Right lobe of liver (tissue), 4 donors: ENCODE measurements around the gene NFIB.

Experiments
- POLR2A ChIP-seq: fragments of 450-650 bp; IDR thresholded peaks from one replicate; pipeline ENCODE4 v1.6.1; 2017; ENCODE audit warnings: antibody characterized with exemption, mild to moderate bottlenecking
- TF ChIP-seq, protein P1 (sequence below), 4 donors: fragments of 200-600 bp in 3 of 4; fragments of 450-650 bp in 1 of 4; IDR thresholded peaks; one replicate each; pipeline versions ENCODE4 v1.5.1 to v1.8.0; 2016 to 2022; ENCODE audit warnings: antibody characterized with exemption in 4 of 4, mild to moderate bottlenecking in 2 of 4
- donor health status: DM: no; HTN: no; CAD: no.
- donor health status: DM: no; HTN: no; CAD: no.
- donor health status: DM: no; HTN: yes; CAD: no.

DNA sequence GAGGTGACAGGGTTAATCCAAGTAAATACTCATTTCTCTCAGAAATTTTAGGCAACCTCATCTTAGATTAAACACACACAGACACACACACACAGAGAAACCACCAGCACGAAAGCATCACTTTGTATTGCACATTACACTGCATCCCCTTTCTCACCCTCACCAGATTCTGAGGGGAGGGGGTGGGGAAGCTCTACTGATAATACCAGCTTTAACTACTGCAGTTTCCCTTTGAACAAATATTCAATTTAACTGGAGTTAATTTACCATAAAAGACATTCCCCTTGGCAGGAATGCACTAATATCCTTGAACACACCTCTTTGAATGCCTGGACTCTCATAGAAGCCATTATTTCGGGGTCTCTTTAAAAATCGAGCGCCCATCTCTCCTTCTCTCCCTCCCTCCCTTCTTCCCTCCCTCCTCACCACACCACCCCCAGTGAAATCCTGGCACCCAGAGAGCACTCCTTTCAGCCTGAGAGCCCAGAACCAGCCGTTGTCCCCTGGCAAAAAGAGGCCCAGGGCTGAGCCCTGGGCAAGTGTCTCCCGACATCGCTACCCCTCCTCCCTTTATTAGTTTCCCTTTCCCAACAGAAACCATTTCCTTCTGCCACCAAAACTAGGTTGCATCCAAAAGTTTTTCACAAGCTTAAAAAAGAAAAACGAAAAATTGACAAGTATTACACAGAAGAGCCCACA lies 2.8 kb upstream of the NFIB start:
- TF ChIP-seq, protein P1, sequence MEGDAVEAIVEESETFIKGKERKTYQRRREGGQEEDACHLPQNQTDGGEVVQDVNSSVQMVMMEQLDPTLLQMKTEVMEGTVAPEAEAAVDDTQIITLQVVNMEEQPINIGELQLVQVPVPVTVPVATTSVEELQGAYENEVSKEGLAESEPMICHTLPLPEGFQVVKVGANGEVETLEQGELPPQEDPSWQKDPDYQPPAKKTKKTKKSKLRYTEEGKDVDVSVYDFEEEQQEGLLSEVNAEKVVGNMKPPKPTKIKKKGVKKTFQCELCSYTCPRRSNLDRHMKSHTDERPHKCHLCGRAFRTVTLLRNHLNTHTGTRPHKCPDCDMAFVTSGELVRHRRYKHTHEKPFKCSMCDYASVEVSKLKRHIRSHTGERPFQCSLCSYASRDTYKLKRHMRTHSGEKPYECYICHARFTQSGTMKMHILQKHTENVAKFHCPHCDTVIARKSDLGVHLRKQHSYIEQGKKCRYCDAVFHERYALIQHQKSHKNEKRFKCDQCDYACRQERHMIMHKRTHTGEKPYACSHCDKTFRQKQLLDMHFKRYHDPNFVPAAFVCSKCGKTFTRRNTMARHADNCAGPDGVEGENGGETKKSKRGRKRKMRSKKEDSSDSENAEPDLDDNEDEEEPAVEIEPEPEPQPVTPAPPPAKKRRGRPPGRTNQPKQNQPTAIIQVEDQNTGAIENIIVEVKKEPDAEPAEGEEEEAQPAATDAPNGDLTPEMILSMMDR (IDR thresholded peaks at IDR 0.05), result no peak
- TF ChIP-seq POLR2A, result no peak
